GM12891 (cell line): Measurements from ENCODE around the gene TBCD.

Experiments
- DNase-seq: peaks from one replicate; pipeline ENCODE4 v3.0.0; 2011; ENCODE audit warnings: low spot score; ENCODE audit not compliant: insufficient read length
- FAIRE-seq: peaks from 2 replicates; lab custom pipeline; 2011; peaks lifted over from hg19 to GRCh38; lab: Jason Lieb, UNC
- PAX5 ChIP-seq: IDR thresholded peaks from 2 replicates; pipeline ENCODE4 v1.6.1; 2011; ENCODE audit warnings: low read length, moderate library complexity, mild to moderate bottlenecking; ENCODE audit not compliant: insufficient read depth, severe bottlenecking
- POLR2A ChIP-seq: IDR thresholded peaks from 2 replicates; pipeline ENCODE4 v1.6.1; 2011; ENCODE audit warnings: low read depth, low read length, control low read depth
- POLR2AphosphoS5 ChIP-seq: IDR thresholded peaks from 2 replicates; pipeline ENCODE4 v1.6.1; 2011; ENCODE audit warnings: low read depth, low read length, control low read depth
- POU2F2 ChIP-seq: IDR thresholded peaks from 2 replicates; pipeline ENCODE4 v1.6.1; 2011; ENCODE audit warnings: low read depth, mild to moderate bottlenecking, control low read depth, low read length, moderate library complexity
- SPI1 ChIP-seq: IDR thresholded peaks from 2 replicates; pipeline ENCODE4 v1.6.1; 2011; ENCODE audit warnings: low read depth, low read length, control low read depth
- TAF1 ChIP-seq: IDR thresholded peaks from 2 replicates; pipeline ENCODE4 v1.6.1; 2011; ENCODE audit warnings: low read depth, low read length, control low read depth

Gene TBCD

DNA sequence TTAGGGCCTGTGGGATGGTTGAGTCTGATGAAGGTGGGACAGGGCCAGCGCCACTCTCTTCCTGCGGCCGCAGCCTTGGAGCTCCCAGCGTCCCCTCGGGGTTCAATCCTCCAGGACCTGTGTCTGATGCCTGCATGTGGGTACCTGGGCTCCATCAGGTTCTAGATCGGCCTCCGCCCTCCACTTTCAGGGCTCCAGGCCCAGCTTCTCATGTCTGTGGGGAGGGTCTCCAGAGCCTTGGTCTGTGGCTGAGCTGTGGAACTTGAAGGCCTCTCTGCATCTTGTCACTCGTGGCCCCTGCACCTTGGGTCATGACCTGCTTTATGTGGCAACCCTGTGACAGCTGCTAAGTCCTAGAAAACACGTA is 177.8 kb downstream of the TBCD start:
- TF ChIP-seq POLR2A, result no peak
- no peak for TF ChIP-seq TAF1
- no peak for TF ChIP-seq SPI1
- TF ChIP-seq PAX5, result no peak
- no peak for TF ChIP-seq POU2F2
- no peak for TF ChIP-seq POLR2AphosphoS5
- no peak for FAIRE-seq
- no peak for DNase-seq

DNA sequence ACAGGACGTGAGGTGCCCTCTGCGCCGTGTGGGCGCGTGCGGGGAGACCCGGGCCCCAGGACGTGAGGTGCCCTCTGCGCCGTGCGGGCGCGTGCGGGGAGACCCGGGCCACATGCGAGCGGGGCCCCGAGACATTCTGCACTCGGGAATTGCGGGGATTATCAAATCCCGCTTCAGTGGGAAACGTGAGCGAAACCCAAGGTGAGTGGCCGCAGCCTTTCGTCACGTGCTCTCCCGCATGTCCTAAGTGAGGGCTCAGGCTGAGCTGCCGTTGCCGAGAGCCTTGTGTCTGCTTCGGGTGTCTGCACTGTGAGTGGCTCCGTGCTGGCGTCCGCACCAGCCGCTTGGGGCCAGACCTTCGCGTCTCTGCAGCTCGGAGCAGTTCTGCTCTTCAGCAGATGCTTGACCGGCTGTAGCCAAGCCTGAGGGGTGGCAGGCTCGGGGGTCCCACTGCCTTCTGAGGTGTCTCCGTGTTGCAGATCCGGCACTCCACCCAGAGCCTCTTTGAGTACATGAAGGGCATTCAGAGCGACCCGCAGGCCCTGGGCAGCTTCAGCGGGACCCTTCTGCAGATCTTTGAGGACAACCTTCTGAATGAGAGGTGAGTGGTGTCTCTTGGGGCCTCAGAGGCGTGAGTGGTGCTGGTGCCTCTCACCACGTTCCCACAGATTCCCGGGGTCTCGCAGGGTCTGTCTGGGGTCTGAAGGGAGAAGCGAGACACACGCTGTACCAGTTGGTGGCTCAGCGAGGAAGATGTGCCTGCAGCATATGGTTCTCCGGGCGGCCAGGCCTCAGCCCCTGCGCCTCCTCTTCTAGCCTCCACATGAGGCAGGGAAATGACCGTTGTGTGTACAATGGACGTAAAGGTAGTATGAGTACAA is 178.4 kb downstream of the TBCD start:
- no peak for DNase-seq
- FAIRE-seq, result no peak
- TF ChIP-seq PAX5 (no peak), POU2F2 (no peak), POLR2A (no peak), POLR2AphosphoS5 (no peak), TAF1 (no peak), SPI1 (no peak)

DNA sequence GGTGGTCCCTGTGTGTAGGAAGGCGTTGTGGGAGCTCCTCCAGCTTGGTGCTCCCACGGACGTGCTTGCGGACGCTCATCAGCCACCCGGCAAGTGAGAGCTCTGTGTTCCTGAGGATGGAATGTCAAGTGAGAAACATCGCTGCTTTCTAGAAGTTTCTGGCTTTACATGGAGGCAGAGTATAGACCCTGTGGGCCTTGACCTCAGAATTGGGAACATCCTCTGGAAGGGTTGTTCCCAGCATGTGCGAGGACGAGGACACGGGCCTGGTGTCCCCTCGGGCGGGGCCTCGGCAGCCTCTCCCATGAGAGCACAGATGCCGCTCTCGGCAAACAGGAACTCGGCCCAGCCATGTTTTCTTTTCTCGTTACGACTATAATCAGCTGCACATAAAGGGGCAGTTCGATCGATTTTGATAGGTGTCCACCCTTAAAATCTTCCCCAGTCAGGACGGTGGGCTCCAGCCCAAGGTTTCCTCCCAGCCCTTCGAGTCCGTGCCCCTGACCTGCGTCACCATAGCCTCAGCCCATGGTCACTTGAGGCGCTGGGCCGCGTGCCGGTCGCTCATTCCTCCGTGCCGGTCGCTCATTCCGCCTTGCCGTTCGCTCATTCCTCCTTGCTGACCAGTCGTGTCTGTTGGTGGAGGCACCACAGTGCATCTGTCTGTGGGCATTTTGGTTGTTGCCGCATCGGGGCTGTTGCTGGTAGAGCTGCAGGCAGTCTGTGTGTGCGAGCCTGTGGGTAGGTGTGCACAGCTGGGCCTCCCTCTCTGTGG is 179.2 kb downstream of the TBCD start:
- no peak for DNase-seq
- no peak for FAIRE-seq
- no peak for TF ChIP-seq POU2F2
- no peak for TF ChIP-seq PAX5
- no peak for TF ChIP-seq POLR2A
- TF ChIP-seq TAF1, result no peak
- TF ChIP-seq POLR2AphosphoS5, result no peak
- no peak for TF ChIP-seq SPI1

DNA sequence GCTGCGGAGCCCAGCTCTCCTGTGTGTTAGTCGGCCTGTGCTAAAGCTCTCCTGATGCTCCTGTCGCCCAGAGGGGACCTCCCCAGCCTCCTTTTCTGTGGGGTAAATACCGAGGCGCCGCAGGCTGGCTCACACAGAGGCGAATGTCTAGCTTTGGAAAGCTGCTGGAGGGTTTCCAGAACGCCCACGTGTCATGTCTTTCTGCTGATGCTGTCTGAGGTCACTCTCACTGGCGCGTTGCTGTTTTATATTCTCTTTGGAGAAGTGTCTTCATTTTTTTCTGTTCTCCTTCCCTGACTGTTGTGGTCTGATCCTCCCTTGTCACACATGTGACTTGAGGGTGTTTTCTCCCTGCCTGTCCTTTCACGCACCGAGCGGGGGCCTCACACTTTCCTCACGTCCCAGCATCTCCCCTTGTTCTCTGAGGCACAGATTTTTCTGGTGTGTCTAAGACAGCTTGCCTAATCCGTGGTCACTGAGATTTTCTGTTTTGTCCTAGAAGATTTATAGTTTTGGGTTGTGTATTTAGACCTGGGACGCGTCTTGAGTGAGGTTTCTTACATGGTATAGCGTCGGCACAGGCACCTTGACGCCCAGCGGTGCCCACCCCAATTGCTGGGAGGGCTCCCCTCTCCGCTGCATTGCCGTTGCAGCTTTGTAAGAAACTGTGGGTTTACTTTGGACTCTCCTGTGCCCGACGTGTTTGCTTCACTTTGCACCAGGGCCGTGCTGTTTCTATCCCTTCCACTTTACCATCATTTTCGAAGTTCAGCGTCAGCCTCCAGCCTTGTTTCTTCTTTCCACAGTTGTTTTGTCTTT is 180.0 kb downstream of the TBCD start:
- DNase-seq, result no peak
- no peak for FAIRE-seq
- TF ChIP-seq POLR2AphosphoS5 (no peak), SPI1 (no peak)

DNA sequence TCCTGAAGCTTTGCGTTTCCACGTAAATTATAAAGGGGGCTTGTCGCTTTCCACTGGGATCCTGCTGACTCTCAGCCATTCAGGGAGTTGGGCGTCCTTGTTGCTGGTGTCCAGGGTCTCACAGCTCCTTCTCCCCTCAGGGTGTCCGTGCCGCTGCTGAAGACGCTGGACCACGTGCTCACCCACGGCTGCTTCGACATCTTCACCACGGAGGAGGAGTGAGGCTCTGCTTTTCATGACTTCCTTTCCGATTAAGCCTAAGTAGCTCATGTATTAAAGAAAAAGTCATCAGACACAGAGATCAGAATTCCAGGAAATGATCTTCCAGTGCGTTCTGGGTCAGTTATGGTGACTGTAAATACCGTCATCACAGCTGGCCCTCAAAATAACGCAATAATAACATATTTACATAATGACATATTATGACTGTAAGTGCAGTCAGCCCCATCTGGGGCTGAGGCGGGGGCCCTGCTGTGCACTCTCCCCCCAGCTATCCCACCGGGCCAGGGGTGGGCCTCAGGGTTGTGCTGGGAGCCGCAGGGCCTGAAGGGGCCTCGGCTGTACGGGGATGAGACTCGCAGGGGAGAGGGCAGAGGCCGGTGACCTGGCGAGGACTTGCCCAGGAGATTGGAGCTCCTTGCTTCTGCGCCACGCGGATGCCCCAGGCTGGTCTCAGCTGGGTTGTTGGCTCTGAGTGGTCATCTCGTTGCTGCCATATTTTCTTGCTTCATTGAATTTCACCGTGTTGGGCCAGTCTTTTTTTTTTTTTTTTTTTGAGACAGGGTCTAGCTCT is 180.8 kb downstream of the TBCD start:
- DNase-seq (no peak), FAIRE-seq (no peak)
- TF ChIP-seq SPI1 (no peak), POU2F2 (no peak), POLR2AphosphoS5 (no peak), TAF1 (no peak), POLR2A (no peak), PAX5 (no peak)

DNA sequence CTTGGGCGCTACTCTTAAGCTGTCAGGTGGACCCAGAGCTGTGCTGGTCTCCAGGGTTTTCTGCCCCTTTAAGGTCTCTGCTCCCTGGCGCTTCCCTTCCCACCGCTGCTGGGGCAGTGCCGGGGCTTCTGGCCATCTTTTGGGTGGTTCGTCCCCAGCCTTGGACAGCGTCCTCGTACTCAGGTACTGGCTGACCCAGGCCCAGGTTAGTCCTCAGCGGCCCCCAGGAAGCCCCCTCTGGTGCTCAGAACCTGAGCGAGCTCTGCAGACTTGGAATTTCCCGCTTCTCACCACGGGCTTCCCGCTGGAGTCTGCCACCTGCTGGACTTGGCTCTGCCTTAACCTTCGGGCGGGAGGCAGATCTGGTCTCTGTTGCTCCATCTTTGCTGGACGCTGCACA is 182.0 kb downstream of the TBCD start:
- no peak for DNase-seq
- no peak for TF ChIP-seq POU2F2
- FAIRE-seq, result no peak

DNA sequence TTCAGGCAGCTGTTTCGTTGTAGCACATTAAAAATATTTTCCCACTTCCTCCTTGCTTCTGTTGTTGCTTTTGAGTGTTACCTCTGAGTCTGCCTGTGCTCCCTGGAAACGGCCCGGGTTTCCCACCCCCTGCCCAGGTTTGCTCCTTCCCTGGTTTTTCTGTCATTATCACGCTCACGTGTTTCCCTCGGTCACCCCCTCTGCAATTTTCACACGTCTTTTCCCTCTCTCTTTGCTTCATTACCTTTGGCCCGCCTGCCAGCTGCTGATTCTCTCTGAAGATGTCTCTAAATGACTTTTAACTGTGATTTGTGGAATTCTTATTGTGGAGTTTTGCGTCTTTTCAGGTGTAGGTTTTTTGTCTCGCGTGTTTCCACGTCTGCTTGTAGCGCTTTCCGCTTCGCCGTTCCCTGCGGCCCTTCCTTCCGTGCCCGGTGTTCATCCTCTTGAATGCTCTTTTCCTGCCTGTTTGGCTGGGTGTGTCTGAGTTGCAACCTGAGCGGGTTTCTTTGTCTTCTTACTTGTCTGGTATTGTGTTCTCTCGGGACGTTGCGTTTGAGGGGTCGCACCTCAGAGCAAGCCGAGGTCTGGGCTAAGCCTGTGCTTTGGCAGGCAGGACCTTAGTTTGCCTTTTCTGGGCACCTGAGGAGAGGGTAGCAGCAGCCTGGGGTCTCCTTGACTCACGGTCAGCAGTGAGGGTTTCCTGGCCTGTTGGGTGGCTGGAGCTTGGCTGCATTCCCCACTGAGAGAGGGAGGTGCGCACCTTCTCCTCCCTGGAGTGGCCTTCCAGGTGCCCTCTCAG is 184.3 kb downstream of the TBCD start:
- TF ChIP-seq PAX5 (no peak), SPI1 (no peak), TAF1 (no peak), POLR2A (no peak), POLR2AphosphoS5 (no peak), POU2F2 (no peak)
- no peak for FAIRE-seq
- no peak for DNase-seq

DNA sequence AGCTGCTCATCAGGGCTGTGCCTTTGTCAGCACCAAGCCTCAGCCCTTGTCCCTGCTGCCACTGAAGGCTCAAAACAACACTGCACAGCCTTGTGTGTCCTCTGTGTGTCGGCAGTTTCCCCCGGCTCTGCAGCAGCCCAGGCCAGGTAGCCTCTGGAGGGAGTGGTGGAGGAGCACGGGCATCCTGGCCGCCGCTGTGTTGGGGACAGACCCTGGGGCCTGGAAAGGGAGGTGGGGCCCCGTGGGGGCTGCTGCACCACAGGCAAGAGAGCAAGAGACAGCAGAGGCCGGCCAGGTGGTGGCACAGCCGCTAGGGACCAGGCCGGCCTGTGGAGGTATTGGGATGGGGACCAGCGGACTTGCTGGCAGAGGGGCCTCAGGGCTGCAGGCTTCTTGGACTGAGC is 184.9 kb downstream of the TBCD start:
- DNase-seq (no peak), FAIRE-seq (no peak)
- TF ChIP-seq POLR2A, result no peak
- TF ChIP-seq POU2F2, result no peak
